NCI-H2107 treated with DMSO at 0.1 percent for 48 hours (cell line): Measurements from ENCODE around the gene PDE2A.

ENCODE experiments used
- DNase-seq: peaks from one replicate; lab custom pipeline; 2025; ENCODE audit not compliant: unreplicated experiment; lab: John Stamatoyannopoulos, UW

The PDE2A gene

DNA sequence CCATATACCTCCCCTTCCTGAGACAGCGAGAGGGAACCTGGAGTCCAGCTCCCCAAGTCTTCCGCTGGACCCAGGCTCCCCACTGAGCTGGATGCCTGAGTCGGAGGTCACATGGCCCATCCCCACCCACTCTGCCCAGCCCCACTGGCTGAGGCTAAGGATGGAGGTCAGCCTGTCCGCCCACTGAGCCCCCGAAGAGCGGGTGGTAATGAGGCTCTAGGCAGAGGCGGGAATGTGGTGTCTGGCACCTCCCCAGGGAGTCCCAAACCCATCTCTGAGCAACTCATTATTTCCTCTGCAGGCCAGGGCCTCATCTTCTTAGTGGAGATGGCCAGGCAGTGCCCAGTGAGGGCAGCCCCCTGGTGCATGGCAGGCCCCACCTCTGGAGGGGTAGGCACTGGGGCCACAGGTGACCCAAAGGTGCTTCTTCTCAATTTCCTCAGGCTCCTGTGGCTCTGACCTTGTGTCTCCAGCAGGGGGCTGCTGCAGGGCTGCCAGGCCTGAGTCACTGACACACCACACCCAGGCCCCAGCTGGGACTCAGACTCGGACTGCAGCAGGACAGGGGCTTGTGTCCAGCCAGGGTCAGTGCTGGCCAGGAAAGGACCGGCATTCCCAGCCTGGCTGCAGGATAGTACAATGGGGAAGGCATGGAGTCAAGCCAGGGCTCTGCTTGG, 10.2 kb upstream of the PDE2A start:
- DNase-seq = no peak

DNA sequence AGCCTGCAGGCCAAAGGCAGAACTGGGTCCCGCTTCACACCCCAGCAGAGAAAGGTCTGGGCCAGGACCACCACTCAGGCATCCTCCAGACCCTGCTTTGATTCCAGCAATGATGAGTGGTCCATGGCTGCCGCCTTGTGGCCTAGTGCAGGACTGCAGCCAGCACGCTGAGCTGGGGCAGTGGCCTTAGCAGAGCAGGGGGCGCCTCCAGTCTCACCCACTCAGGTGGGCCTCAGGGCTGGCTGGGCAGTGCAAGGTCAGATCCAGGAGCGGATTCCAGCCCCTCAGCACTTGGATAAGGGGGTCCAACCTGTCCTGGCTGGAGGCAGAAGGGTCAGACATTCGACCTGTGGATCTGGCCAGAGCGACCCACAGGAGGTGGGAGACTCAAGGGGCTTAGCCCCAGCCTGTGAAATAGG, 9.6 kb upstream of the PDE2A start:
- DNase-seq = peak; percentile 12

DNA sequence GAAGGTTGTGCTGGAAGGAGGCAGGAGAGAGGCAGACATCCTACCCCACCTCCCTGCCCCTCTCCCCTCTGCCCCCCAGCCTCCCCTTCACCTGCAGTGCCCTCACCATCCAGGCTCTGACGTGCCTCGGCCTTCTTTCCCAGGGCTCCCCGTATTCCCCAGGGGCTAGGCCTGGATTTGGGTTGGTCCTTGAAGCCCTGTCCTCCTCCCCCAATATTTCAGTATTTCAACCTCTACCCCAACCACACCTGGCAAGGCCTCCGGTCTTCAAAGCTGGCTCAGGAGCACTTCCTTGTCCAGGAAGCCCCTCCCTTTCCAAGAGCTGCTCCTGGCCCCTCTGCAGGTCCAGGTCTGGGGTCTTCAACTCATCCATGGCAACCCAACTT, 8.6 kb upstream of the PDE2A start:
- no peak for DNase-seq

DNA sequence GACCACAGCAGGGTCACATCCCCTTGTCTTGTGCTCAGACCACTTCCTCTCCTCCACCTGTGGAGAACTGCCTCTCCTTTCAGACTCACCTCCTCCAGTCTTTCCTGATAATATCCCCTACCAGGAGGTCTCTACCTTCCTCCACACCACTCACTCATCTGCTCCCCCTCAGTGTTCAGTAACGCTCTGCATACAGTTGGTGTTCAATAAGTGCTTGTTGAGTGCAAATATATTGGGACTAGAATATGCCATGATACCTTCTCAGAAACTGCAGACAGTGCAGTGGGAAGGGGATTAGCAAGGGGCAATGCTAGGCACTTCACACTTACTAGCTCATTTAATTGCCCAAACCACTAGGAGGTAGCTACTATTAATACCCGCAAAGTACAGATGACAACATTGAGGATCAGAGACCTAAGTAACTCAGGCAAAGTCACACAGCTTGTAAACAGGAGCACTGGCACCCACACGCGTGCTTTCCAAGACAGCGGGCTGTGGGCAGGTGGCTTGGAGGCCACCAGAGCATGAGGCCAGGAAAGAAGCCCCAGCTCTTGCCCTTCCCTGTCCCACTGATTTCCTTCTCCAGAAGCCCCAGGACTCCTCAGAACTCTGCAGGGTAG, 8.1 kb upstream of the PDE2A start:
- DNase-seq = no peak

DNA sequence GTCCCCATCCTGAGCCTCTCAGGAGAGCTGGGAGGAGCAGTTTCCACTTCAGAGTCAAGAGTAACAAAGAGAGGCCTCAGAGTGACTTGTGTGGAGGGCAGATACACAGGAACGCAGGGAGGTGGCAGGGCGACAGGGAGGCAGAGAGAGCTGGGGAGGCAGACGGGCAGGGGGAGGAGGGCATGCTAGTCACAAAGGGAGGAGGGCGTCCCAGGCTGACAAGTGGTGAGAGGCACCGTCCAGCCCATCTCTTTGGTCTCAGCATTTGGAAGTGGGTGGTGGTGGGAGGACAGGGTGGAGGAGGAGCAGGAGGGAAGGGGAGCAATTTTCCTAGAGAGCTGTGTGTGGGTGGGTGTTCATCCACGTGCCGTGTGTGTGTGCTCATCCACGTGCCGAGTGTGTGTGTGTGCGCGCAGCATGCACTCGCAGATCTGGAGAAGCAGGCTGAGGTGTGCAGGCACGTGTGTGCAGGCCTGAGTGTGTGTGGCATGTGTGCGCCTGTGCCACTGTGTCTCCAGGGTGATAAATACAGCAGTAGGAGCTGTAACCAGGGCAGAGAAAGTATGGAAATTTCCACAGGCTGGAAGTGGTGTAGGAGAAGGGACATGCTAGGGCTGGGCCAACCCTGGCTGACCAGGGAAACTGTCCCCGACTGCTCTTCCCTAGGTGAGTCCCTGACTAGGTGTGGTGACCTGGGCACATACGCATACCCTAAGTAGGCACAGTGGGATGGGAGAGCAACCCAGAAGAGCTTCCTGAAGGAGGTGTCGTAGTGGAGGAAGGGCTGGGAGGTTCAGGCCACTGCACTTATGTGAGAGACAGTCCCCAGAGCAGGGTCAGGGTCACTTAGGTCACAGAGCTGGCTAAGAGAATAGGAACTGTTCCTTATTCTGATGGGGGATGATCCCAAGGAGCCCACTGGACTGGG, 7.3 kb upstream of the PDE2A start:
- no peak for DNase-seq

DNA sequence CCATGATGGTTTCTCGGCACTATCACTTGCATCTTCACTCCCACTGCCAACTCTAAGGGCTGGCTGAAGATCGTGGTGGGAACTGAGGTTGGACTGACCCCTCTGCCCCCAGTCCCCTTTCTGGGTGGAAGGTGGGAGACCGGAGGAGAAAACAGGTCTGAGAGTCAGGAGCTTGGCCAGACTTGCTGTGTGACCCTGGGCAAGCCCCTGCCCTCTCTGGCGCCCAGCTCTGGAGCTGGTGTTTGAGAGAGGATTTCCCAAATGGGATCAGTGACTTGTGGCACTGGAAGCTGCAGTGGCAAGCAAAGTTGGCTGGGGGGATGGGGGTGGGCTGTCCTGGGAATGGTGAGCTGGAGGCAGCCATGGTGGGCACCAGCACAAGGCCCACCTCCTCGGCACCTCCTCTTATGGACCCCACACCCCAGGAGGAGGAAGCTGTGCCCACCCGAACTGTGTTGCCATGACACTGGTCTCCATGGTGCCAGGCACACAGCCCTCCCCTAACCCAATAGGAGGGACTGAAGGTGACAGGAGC, 6.5 kb upstream of the PDE2A start:
- DNase-seq = no peak

DNA sequence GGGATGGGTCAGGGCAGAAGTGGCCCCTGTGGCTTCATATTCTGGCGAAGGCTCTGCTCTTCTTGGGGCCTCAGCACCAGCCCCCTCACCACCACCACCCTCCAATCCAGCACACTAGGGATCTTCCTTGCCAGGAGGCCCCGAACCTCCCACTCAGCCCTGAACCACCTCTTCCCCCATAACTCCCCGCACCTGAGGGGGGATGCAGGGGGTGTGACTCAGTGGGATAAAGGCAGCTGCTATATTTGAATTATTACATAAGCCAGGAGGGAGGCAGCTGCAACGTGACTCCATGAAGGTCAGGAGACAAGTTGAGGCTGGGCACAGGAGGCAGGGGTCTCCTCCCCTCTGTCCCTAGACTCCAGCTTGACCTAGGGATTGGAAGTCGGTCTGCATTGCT, 5.6 kb upstream of the PDE2A start:
- no peak for DNase-seq

DNA sequence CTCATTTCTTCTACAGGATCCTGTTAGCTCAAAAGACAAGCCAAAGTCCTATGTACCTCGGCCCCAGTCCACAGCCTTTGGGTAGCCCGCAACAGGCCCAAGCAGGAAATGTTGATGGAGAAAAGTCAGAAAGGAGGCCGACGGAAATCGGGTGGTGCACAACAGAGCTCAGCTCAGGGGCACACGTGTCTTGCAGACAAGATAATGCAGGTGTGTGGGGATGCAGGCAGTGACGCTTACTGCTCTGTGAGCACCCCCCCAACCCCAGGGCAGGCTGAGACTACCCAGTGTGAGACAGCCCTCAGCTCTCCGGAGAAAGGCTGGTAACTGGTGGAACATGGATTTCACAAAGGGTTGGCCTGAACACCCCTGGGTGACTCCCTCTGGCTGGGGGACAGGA, 4.3 kb upstream of the PDE2A start:
- no peak for DNase-seq

DNA sequence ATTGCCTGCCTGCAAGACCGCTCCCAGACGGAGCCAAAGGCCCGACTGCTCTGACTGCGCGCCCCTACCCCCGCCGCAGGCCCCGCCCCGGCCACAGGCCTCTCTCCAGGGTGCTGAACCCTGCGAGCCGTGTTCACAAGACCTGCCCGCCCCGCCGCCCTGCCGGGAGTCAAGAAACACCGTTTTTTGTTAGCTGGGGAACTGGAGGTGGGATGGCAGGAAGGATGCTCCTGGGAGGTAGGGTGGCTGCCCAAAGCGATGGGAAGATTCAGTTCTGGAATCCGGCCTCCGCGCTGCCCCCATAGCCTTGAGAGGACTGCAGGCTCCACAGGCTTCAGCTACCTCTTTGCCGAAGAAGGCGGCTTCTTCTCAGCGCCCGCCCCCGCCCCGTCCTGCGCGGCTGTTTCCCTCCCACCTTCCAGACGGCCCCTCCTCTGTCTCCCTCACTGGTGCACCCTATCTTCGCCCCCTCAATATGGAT, 2.7 kb upstream of the PDE2A start:
- no peak for DNase-seq

DNA sequence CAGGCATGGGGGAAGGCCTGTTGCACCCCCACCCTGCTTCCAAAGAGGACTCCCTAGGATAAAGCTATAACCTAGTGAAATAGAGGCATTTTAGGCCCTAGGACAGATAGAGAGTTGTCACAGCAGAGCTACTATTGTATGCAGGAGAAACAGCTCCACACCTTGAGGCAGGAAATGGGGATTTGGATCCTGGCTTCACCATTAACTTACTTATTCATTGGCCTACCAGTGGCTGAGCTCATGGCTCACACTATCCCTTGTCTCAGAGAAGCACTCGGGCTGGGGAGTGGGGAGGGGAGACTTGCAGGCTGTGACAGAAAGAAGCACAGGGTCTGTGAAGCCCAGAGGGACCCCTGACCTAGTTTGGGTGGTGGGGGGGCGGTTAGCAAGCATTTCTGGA, 999 bp upstream of the PDE2A start:
- DNase-seq = no peak

DNA sequence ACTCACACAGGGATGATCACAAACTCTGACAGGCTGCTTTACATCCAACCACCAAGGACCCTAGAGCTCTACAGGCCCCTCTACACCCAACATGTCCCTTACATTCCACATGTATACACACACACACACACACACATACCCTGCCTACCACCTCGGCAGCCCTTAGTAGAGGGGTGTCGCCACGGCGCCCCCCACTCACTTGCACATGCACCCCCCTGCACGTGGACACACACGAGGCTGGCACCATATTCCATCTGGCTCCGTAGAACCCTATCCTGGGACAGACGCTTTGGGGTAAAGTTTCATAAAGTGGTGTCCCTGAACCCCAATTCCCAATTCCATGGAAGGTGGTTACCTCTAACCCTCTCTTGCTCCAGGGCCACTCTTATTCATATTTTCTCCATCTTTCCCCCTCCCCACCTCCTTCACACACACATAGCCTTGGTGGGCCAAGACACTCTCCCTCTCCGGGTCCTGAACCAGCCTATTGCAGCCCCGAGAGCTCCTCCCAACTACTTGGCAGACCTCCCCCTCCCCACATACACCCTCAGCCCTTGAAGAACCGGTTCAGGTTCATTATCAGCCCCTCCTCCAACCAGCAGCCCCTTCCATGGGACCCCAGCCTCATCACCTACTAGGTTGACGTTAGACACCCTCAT, 809 bp downstream of the PDE2A start:
- DNase-seq = no peak

DNA sequence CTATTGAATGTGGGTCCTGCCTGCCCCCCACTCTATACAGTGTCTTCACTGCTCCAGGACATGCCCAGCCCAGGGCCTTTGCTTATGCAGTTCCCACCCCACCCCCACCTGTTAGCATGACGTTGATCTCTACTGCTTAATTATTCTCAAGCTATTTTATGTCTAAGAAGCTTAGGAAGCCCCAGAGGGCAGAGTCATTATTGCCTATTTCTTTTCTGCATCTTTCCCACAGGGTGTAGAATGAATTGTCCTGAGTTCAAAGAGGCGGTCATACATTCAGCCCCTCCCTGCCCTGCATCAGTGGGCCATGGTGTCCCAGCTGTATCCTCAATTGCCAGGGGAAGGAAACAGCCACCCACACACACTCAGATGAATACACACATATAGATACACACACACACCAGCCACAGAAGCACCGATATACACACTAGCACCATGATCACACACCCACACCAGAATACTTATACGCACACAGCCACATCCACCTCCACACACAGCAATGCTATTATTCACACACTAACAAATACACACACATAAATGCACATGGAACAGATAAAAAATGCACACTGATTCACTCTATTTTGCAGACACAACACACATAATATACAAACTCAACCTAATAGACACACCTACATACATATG, 1.5 kb downstream of the PDE2A start:
- no peak for DNase-seq

DNA sequence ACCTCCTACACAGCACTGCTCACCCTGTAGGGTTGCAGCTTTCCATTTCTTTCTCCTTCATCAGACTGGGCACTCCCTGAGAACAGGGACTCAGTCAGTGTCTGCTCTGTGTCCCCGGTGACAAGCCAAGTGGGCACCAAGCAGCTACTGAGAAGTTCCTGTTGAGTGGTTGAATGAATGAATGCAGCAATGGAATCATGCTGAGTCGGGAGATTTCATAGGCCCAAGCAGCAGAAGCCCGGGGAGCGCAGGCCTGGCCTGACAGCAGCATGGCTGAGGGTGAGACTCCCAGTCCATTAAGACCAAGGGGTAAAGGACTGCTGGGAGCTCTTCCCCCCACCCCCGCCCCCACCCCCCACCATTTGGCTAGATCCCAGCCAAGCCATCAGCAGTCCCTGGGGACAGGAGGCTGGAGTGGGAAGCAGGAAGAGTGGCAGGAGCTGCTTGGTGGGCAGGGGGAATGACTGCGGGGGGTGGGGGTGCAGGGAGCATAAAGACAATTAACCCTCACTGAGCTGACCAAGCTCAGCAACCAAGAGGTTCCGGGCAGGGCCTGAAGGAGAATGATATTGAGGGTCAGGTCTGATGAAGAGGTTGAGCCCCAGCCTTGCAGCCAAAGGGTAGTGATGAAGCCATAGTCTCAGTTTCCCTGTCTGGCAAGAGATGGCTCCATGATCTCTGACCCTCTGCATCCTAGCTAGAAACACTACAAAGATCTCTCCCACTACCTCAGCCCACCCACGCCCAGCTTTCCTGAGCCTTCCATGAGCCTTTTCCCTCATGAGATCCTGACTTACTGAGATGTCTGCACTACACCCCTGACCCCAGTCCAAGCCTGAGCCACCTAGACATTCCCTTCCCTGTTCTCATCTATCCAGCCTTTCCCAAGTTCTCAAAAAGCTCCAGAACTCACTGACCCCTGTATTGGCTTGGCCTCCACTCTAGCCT, 2.8 kb downstream of the PDE2A start:
- no peak for DNase-seq

DNA sequence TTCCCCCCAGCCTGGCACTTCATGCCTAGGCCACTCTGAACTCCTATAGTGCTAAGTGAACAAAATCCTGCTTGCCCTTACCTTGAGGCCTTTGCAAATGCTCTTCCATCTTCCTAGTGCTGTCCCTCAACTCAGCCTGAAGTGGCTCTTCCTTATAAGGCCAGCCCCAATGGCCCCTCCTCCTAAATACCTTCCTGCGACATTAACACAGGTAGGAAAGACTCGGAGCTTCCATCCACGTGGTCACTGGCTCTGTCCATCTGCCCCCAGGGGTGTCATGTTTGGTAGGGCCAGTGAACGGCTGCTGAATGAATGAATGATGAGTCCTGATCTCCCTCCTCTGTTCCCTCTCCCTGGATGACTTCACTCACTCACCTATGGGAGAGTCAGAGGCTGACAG, 4.2 kb downstream of the PDE2A start:
- DNase-seq = no peak

DNA sequence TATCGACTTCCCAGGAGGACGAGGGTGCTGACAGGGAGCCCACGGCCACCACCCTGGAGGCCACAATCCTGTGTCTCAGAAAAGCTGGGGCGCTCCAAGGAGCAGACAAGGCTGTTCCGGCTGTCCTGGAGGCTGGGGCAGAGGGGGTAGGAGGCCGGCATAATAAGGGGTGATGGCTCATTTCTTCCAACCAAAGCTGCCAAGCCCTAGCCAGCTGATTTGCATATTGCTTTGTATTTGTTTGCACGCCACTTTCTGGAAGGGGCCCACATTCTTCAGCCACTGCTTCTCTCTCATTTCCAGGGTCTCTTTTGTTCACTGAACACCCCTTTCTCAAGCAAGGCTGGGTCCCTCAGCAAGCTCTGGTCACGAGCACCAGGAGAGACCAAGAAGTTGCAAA, 4.7 kb downstream of the PDE2A start:
- DNase-seq = no peak

DNA sequence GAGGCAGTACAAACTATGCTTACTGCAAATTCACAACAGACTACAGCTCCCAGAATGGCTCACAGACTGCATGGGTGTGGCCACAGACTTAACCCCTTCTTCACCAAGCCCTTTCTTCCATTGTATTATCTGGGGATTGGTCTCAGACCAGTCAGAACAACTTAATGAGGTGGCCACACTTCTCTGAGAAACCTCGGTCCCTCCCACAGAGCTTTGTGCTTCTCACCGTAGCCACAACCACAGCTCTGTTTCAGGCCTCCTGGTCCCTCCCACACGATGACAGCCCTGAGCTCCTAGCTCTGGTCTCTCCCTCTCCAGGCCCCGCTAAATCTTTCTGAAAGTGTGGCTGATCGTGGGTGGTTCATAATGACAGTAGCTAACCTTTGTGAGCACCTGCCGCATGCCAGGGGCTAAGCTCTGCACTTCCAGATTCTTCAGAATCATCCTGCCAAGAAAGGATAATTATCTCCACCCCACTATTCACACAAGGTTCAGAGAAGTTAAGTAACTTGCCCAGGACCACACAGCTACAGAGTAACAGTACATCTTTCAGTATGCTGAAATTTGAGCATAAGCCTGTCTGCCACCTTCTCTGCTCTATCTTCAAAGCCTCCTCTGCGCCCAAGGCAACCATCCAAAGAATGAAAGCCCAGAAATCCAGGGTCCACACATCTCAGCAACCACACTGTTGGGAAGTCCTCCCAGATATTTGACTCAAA, 5.4 kb downstream of the PDE2A start:
- DNase-seq = peak; percentile 44

DNA sequence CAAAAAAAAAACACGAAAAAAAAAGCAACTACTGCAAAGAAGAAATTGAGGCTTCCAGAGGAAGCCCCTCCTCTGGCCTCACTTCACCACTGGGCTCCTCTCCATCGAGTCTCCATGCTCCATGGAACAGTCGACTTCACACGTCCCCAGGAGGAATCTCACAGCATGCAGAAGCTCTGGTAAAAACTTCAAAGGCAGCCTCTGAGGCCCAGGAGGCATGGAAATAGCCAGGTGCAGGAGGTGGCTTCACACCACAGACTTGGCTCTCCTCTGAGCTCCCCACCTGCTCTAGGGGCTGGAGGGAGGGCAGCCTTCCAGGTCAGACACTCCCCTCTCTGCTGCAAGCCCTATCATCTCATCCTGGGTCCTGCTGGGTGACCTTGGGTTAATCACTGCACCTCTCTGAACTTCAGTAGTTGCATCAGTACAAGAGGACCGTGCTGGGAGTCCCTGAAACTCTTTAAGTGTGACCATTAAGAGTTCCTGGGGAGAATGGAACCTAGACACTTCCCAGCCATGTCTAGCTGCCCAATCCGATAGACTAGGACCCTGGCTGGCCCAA, 8.2 kb downstream of the PDE2A start:
- no peak for DNase-seq

DNA sequence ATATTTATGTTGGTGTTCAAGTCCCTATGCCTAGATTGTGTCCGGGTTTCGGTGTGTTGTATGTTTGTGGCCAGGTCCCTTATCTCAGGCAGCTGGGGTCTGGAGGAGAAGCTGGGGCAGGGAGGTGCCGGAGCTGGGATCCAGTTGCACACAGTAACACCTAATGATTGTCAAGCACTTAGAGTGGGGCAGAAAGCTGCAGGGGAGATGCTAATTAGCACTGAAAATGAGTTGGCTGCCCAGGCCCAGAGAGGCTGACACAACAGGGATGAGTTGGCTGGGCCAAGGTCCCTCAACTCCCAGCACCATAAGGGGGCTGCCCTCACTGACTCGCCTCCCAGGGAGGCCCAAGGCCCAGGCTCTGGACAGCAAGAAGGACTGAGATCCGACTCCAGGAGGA, 12.2 kb downstream of the PDE2A start:
- DNase-seq = peak; percentile 22

DNA sequence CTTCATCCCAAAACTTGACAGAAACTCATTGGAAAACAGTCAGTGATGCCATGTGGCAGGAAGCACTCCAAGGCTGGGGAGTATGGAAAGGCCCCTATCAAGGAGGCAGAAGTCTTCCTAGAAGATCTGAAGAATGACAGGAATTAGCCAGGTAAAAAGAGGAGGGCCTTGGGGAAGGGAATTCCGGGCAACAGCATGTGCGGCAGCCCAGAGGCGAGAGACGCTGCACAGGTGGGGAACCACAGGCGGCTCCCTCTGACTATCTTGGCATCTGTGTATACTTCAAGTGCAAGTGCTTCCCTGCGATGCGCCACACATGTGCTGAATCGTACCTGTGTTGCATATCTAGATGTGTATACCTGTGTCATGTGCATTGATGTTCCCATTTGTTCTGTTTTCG, 12.7 kb downstream of the PDE2A start:
- DNase-seq = no peak
